RWPE2 (cell line): Measurements from ENCODE around the gene NDUFS8.

Source experiments
- ATAC-seq: fragments of 200-7000 bp; cut with Tn5 transposase; 3 replicates; pipeline ENCODE4 v1.9.1; 2021; ENCODE audit warnings: low read depth
- DNase-seq: peaks from one replicate; pipeline ENCODE4 v3.0.0-alpha.2; 2020; ENCODE audit warnings: low spot score
- H3K27ac ChIP-seq: fragments of 450-650 bp; 2 replicates; pipeline ENCODE4 v1.5.1; 2017; ENCODE audit warnings: mild to moderate bottlenecking; ENCODE audit not compliant: poor library complexity, severe bottlenecking
- H3K27me3 ChIP-seq: fragments of 250-450 bp; sonication (Bioruptor Pico); 2 replicates; pipeline ENCODE4 v1.5.1; 2021; ENCODE audit warnings: mild to moderate bottlenecking, moderate library complexity; ENCODE audit not compliant: insufficient read depth, poor library complexity, severe bottlenecking
- H3K36me3 ChIP-seq: fragments of 250-450 bp; sonication (Bioruptor Pico); 2 replicates; pipeline ENCODE4 v1.5.1; 2020; ENCODE audit warnings: low read depth, mild to moderate bottlenecking, moderate library complexity
- H3K4me1 ChIP-seq: fragments of 250-450 bp; sonication (Bioruptor Pico); 2 replicates; pipeline ENCODE4 v1.5.1; 2021; ENCODE audit warnings: mild to moderate bottlenecking, moderate library complexity; ENCODE audit not compliant: insufficient read depth, poor library complexity, severe bottlenecking
- H3K4me3 ChIP-seq: fragments of 250-450 bp; sonication (Bioruptor Pico); 2 replicates; pipeline ENCODE4 v1.5.1; 2021; ENCODE audit warnings: mild to moderate bottlenecking, moderate library complexity; ENCODE audit not compliant: severe bottlenecking
- H3K9me3 ChIP-seq: fragments of 250-450 bp; sonication (Bioruptor Pico); 2 replicates; pipeline ENCODE4 v1.5.1; 2021; ENCODE audit warnings: mild to moderate bottlenecking, moderate library complexity; ENCODE audit not compliant: severe bottlenecking
- TF ChIP-seq, protein P1 (sequence below): fragments of 450-650 bp; IDR thresholded peaks from one replicate; pipeline ENCODE4 v1.5.1; 2017; ENCODE audit warnings: mild to moderate bottlenecking, moderate library complexity; ENCODE audit not compliant: poor library complexity, severe bottlenecking

Gene NDUFS8

DNA sequence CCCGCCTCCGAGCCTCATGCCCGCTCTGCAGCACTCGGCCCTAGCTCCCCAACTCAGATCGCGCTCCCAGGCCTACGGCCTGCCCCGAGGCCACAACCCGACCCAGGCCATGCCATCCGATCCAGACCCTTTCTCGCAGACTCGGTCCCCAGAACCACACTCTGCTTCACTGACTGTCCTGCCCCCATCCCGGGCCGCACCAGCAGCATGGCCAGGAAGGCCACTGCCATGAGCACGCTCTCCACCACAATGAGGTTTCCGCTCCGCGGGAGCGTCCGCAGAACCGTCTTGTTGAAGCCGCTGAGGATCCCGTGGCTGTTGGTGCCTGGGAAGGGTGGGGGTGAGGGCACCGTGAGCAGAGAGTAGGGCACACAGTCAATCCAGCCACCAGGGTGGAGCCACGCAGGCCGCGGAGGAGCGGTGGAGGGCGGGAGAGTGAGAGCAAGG, 33.0 kb upstream of the NDUFS8 start:
- no peak for ATAC-seq
- no peak overlapping the region for H3K27ac ChIP-seq
- TF ChIP-seq, protein P1, sequence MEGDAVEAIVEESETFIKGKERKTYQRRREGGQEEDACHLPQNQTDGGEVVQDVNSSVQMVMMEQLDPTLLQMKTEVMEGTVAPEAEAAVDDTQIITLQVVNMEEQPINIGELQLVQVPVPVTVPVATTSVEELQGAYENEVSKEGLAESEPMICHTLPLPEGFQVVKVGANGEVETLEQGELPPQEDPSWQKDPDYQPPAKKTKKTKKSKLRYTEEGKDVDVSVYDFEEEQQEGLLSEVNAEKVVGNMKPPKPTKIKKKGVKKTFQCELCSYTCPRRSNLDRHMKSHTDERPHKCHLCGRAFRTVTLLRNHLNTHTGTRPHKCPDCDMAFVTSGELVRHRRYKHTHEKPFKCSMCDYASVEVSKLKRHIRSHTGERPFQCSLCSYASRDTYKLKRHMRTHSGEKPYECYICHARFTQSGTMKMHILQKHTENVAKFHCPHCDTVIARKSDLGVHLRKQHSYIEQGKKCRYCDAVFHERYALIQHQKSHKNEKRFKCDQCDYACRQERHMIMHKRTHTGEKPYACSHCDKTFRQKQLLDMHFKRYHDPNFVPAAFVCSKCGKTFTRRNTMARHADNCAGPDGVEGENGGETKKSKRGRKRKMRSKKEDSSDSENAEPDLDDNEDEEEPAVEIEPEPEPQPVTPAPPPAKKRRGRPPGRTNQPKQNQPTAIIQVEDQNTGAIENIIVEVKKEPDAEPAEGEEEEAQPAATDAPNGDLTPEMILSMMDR = no peak
- no peaks in the 10 kb centered on the region; the same call in 1 of the 2 replicates for H3K36me3 ChIP-seq
- no peak for DNase-seq
- no peaks in the 10 kb centered on the region for H3K27me3 ChIP-seq
- no peaks in the 10 kb centered on the region for H3K9me3 ChIP-seq
- H3K4me1 ChIP-seq = no peaks in the 10 kb centered on the region
- no peak overlapping the region for H3K4me3 ChIP-seq

DNA sequence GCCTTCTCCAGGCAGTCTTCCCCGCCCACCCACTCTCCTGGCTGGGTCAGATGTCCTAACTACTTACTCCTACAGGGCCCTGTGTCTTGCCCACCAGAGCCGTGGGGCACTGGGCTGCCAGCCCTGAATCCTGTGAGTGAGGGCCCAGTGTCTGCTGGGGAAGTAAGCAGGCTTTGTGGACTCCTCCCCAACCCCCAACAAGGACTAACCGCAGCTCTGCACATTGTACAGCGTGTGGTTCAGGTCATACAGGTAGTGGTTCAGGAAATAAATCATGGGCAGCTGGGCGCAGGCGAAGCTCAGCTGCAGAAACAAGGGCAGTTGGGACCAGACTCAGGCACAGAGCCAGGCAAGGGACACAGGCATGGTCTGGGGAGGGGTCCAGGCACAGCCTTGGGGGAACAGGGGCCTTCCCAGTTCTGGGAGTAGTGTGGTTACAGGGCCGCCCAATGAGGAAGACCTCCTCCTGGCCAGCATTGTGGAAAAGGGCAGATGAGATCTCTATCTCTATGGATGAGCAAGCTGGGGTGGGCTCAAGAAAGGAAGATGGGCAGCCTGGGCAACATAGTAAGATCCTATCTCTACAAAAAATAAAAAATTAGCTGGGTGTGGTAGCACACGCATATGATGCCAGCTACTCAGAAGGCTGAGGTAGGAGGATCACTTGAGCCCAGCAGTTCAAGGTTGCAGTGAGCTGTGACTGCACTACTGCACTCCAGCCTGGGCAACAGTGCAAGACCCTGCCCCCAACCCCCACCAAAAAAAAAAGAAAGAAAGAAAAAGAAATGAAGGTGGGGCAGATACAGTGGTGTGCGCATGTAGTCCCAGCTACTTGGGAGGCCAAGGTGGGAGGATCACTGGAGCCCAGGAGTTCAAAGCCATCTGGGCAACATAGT, 32.1 kb upstream of the NDUFS8 start:
- TF ChIP-seq, protein P1 = no peak
- no peaks in the 10 kb centered on the region for H3K27me3 ChIP-seq
- no peak overlapping the region for H3K4me3 ChIP-seq
- ATAC-seq = no peak
- DNase-seq = no peak
- no peaks in the 10 kb centered on the region for H3K4me1 ChIP-seq
- H3K9me3 ChIP-seq = no peaks in the 10 kb centered on the region
- no peak overlapping the region for H3K27ac ChIP-seq
- no peaks in the 10 kb centered on the region; the same call in 1 of the 2 replicates for H3K36me3 ChIP-seq

DNA sequence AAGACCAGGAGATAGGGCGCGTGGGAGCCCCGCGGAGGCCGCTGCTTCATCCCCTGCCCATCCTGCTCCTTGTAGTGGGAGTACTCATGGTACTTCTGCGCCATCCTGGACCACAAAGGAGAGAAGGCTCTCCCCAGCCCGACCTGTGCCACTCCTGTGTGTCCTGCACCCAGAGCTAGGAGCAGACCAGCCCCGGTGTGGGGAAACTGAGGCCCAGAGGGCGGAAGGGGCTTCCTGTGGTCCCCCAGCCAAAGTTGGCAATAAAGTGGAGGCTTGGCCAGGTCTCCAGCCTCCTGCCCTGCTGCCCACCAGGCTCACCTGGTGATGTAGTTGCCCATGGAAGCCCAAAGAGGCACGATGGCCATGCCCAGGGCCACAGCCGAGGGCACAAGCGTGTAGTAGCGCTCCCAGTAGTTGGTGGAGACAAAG, 31.3 kb upstream of the NDUFS8 start:
- no peaks in the 10 kb centered on the region for H3K27me3 ChIP-seq
- TF ChIP-seq, protein P1 = no peak
- H3K4me3 ChIP-seq = no peak overlapping the region
- no peak overlapping the region for H3K27ac ChIP-seq
- no peak for ATAC-seq
- no peaks in the 10 kb centered on the region for H3K9me3 ChIP-seq
- DNase-seq = no peak
- H3K4me1 ChIP-seq = no peaks in the 10 kb centered on the region
- H3K36me3 ChIP-seq = no peaks in the 10 kb centered on the region; the same call in 1 of the 2 replicates

DNA sequence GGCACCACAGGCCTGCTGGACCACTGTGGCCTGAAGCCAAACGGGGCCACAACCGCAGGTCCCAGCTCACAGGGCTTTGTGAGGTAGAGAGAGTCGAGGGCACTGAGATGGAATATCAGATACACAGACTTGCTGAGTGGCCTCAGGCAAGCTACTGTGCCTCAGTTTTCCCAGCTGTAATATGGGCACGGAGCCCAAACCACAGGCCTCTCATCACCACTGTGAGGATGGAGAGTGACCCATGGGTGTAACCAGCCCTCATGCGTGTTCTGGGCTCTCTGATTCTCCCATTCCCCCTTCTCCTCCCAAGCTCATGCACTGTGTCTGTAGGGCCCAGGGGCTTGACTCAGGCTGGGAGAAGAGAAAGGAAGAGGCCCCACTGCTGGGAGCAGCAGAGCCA, 30.8 kb upstream of the NDUFS8 start:
- H3K27me3 ChIP-seq = no peaks in the 10 kb centered on the region
- DNase-seq (no peak), ATAC-seq (no peak)
- no peaks in the 10 kb centered on the region for H3K9me3 ChIP-seq
- TF ChIP-seq, protein P1 = no peak
- H3K27ac ChIP-seq = no peak overlapping the region
- no peaks in the 10 kb centered on the region; the same call in 1 of the 2 replicates for H3K36me3 ChIP-seq
- no peaks in the 10 kb centered on the region for H3K4me1 ChIP-seq
- no peak overlapping the region for H3K4me3 ChIP-seq

DNA sequence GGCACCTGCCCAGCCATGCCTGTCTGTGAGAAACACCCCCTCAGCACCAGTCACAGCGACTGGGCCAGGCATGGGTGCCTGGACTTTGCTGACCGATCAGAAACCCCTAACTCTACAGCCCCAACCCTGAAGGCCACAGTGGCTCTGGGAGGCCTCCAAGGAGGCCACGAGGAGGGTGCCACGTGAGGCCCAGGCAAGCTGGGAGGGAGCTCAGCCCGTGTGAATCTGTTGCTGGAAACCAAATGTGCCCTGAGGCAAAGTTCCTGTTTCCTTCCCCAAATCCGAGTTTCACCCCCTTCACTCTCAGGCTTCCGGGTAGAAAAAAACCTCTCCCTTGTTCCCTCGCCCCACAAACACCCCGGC, 27.9 kb upstream of the NDUFS8 start:
- TF ChIP-seq, protein P1 = no peak
- Histone ChIP-seq H3K4me1 (no peaks in the 10 kb centered on the region), H3K27ac (no peak overlapping the region), H3K9me3 (no peaks in the 10 kb centered on the region), H3K4me3 (no peak overlapping the region), H3K36me3 (no peaks in the 10 kb centered on the region), H3K27me3 (no peaks in the 10 kb centered on the region)
- ATAC-seq (no peak), DNase-seq (no peak)
